ENCODE results near the gene HOXD11. TPM values are rescaled to one million over a fixed set of nuclear protein-coding genes. Genes with fewer than 3 reads are reported as not detected.
A peak's percentile ranks its signal among the peaks of the same experiment; 100 is the strongest.

HOXD11 gene
- total RNA-seq, 2 donors from 2014 or later = 0.25 to 1.6 TPM

- intact Hi-C loops (cut with DNase I) = loop anchor here (5.0 to 10.0 kb wide), 3 partner anchors 510 to 1018 kb away; no protein-coding TSS in a partner anchor
- no peak overlapping the region for H3K9ac ChIP-seq (ENCODE audit: low read depth in 2 of 2, low read length in 2 of 2)
- TF ChIP-seq CTCF (IDR thresholded peaks at IDR 0.05) = peak; percentile 89
- H3K4me1 ChIP-seq = no peaks in the 10 kb centered on the region
- peak; percentile 78 for DNase-seq
- peaks cover 63% of the 10 kb centered on the region for H3K27me3 ChIP-seq
- H3K4me3 ChIP-seq = no peak overlapping the region
- H3K36me3 ChIP-seq = no peaks in the 10 kb centered on the region
- H3K9me3 ChIP-seq = no peaks in the 10 kb centered on the region
- no peak overlapping the region for H3K27ac ChIP-seq
Measured at GRCh38 chr2:176126929-176127773, 20.1 kb downstream of the HOXD11 start.

- no peak for TF ChIP-seq CTCF (IDR thresholded peaks at IDR 0.05)
- Histone ChIP-seq H3K36me3 (no peaks in the 10 kb centered on the region), H3K9me3 (no peaks in the 10 kb centered on the region), H3K4me1 (no peaks in the 10 kb centered on the region), H3K4me3 (no peak overlapping the region), H3K27me3 (peaks cover 57% of the 10 kb centered on the region), H3K27ac (no peak overlapping the region), H3K9ac (ENCODE audit: low read depth in 2 of 2, low read length in 2 of 2) (no peak overlapping the region)
- intact Hi-C loops (cut with DNase I) = loop anchor here (5.0 to 10.0 kb wide), 3 partner anchors 510 to 1017 kb away; no protein-coding TSS in a partner anchor
- DNase-seq = no peak
Measured at GRCh38 chr2:176127774-176128072, 20.6 kb downstream of the HOXD11 start.

- DNase-seq = no peak
- H3K27me3 ChIP-seq = peaks cover 51% of the 10 kb centered on the region
- peak overlapping the region; percentile 32 to 67 for H3K9ac ChIP-seq (ENCODE audit: low read depth in 2 of 2, low read length in 2 of 2)
- no peaks in the 10 kb centered on the region for H3K4me1 ChIP-seq
- no peaks in the 10 kb centered on the region for H3K9me3 ChIP-seq
- peak overlapping the region; percentile 41 for H3K4me3 ChIP-seq
- peak overlapping the region; percentile 75 for H3K27ac ChIP-seq
- no peak for TF ChIP-seq CTCF (IDR thresholded peaks at IDR 0.05)
- no peaks in the 10 kb centered on the region for H3K36me3 ChIP-seq
- intact Hi-C loops (cut with DNase I) = loop anchor here (5.0 to 10.0 kb wide), 3 partner anchors 509 to 1016 kb away; no protein-coding TSS in a partner anchor
Measured at GRCh38 chr2:176128172-176128981, 21.3 kb downstream of the HOXD11 start.

GRCh38 chr2:176128982-176129796, 22.1 kb downstream of the HOXD11 start, which contains the start of gene HOXD8:
HOXD8 (plus strand) TSS chr2:176129705; CDS start chr2:176130367, 662 bp downstream.
- Histone ChIP-seq H3K9ac (ENCODE audit: low read depth in 2 of 2, low read length in 2 of 2) (peak within 1 kb of the TSS; percentile 67 to 70), H3K9me3 (no peaks in the 10 kb centered on the region), H3K36me3 (no peaks in the 10 kb centered on the region), H3K4me1 (no peaks in the 10 kb centered on the region), H3K4me3 (peak within 1 kb of the TSS; percentile 41), H3K27me3 (peaks cover 45% of the 10 kb centered on the region), H3K27ac (peak within 1 kb of the TSS; percentile 75)
- TF ChIP-seq CTCF (IDR thresholded peaks at IDR 0.05) = no peak
- peak; percentile 72 for DNase-seq
- intact Hi-C loops (cut with DNase I) = loop anchor here (5.0 to 10.0 kb wide), 3 partner anchors 508 to 1016 kb away; no protein-coding TSS in a partner anchor

GRCh38 chr2:176129813-176130146, 22.7 kb downstream of the HOXD11 start:
- no peak for TF ChIP-seq CTCF (IDR thresholded peaks at IDR 0.05)
- Histone ChIP-seq H3K27me3 (peaks cover 39% of the 10 kb centered on the region), H3K9ac (ENCODE audit: low read depth in 2 of 2, low read length in 2 of 2) (peak overlapping the region in 1 of 2 donors; percentile 70), H3K36me3 (no peaks in the 10 kb centered on the region), H3K4me1 (no peaks in the 10 kb centered on the region), H3K9me3 (no peaks in the 10 kb centered on the region), H3K27ac (peak overlapping the region; percentile 75), H3K4me3 (peak overlapping the region; percentile 41)
- intact Hi-C loops (cut with DNase I) = loop anchor here (5.0 to 10.0 kb wide), 3 partner anchors 508 to 1015 kb away; no protein-coding TSS in a partner anchor
- no peak for DNase-seq

All from colonic mucosa (tissue), 4 donors.